Gastroesophageal sphincter (tissue), 4 donors: ENCODE measurements around the gene TEAD2. TPM values are rescaled to one million over a fixed set of nuclear protein-coding genes. Genes with fewer than 3 reads are reported as not detected.

Source experiments
- ATAC-seq: fragments of 150-250 bp; one replicate; pipeline ENCODE4 v1.9.1; 2016; ENCODE audit warnings: mild to moderate bottlenecking, moderate library complexity
- H3K27ac ChIP-seq, 4 donors: fragments of 200-600 bp; sonication (generic) in 3 of 4; 1 replicate in 3 of 4; 2 replicates in 1 of 4; pipeline ENCODE4 v1.5.1; 2016 to 2019
- H3K27me3 ChIP-seq: fragments of 200-600 bp; sonication (generic); one replicate; pipeline ENCODE4 v1.5.1; 2019
- H3K36me3 ChIP-seq, 2 donors: fragments of 200-600 bp; sonication (generic); one replicate each; pipeline ENCODE4 v1.5.1; 2019; ENCODE audit warnings: control low read depth in 1 of 2
- H3K4me1 ChIP-seq, 3 donors: fragments of 200-600 bp; sonication (generic); 1 replicate in 2 of 3; 2 replicates in 1 of 3; pipeline ENCODE4 v1.5.1; 2016 to 2019; ENCODE audit warnings: control low read depth in 2 of 3
- H3K4me3 ChIP-seq, 2 donors: fragments of 200-600 bp; sonication (generic); one replicate each; pipeline ENCODE4 v1.5.1; 2019; ENCODE audit warnings: mild to moderate bottlenecking in 1 of 2, moderate library complexity in 1 of 2
- H3K9me3 ChIP-seq, 3 donors: fragments of 200-600 bp; sonication (generic); one replicate each; pipeline ENCODE4 v1.5.1; 2017 to 2019; ENCODE audit warnings: control low read depth in 2 of 3
- EP300 ChIP-seq: sonication (generic); formaldehyde crosslinking; IDR thresholded peaks from one replicate; pipeline ENCODE4 v1.6.1; 2017; ENCODE audit warnings: antibody characterized with exemption, mild to moderate bottlenecking
- POLR2A ChIP-seq, 2 donors: fragments of 450-650 bp; IDR thresholded peaks; one replicate each; pipeline ENCODE4 v1.6.1; 2017; ENCODE audit warnings: antibody characterized with exemption in 2 of 2, mild to moderate bottlenecking in 2 of 2, moderate library complexity in 1 of 2
- POLR2AphosphoS5 ChIP-seq: sonication (generic); formaldehyde crosslinking; IDR thresholded peaks from one replicate; pipeline ENCODE4 v1.6.1; 2017; ENCODE audit warnings: antibody characterized with exemption
- WGBS, 2 donors: methylation state at CpG; one replicate each; pipeline ENCODE4 v1.1.5; 2018; ENCODE audit warnings: low coverage in 1 of 2; 5-methylcytosine and 5-hydroxymethylcytosine counted together
- total RNA-seq, 4 donors: library from RNA; depleted of rRNA; stranded (reverse); fragments of >200 nt; gene quantifications; one replicate each; pipeline ENCODE4 v1.1.0, GENCODE V29; 2016
- TF ChIP-seq, protein P1 (sequence below), 4 experiments: fragments of 200-600 bp in 2 of 4; fragments of 450-650 bp in 2 of 4; sonication (generic) in 1 of 4; IDR thresholded peaks; one replicate each; pipeline ENCODE4 v1.5.1; 2017 to 2019; ENCODE audit warnings: antibody characterized with exemption in 4 of 4, mild to moderate bottlenecking in 2 of 4, moderate library complexity in 2 of 4

TEAD2 gene
- total RNA-seq, 4 donors from 2014 or later: 47.5 to 73.1 (median 51.1) TPM

GRCh38 chr19:49364083-49364737 lies 2.0 kb upstream of the TEAD2 start:
- ATAC-seq: no peak
- Histone ChIP-seq H3K9me3 (peaks cover 0 to 12% (median 0%) of the 10 kb centered on the region in 3 donors), H3K36me3 (peaks cover 0 to 9% of the 10 kb centered on the region in 2 donors), H3K4me1 (peaks cover 0 to 45% (median 11%) of the 10 kb centered on the region in 3 donors), H3K27me3 (no peaks in the 10 kb centered on the region), H3K27ac (peak overlapping the region in 3 of 4 donors; percentile 93 to 99 (median 95)), H3K4me3 (peak overlapping the region in 1 of 2 donors; percentile 79)
- no peak for TF ChIP-seq POLR2AphosphoS5
- no peak for TF ChIP-seq EP300
- TF ChIP-seq POLR2A (IDR thresholded peaks at IDR 0.05): no peak
- TF ChIP-seq, protein P1, sequence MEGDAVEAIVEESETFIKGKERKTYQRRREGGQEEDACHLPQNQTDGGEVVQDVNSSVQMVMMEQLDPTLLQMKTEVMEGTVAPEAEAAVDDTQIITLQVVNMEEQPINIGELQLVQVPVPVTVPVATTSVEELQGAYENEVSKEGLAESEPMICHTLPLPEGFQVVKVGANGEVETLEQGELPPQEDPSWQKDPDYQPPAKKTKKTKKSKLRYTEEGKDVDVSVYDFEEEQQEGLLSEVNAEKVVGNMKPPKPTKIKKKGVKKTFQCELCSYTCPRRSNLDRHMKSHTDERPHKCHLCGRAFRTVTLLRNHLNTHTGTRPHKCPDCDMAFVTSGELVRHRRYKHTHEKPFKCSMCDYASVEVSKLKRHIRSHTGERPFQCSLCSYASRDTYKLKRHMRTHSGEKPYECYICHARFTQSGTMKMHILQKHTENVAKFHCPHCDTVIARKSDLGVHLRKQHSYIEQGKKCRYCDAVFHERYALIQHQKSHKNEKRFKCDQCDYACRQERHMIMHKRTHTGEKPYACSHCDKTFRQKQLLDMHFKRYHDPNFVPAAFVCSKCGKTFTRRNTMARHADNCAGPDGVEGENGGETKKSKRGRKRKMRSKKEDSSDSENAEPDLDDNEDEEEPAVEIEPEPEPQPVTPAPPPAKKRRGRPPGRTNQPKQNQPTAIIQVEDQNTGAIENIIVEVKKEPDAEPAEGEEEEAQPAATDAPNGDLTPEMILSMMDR (IDR thresholded peaks at IDR 0.05): no peak
- 61 to 78% methylated on average over 14 to 15 of the region's 27 CpGs for WGBS, 2 donors

- WGBS, 2 donors: 1 to 2% methylated on average over 13 to 21 of the region's 46 CpGs
- peak; percentile 91 for ATAC-seq
- peak within 1 kb of the TSS; percentile 83 to 99 (median 94) for H3K27ac ChIP-seq
- TF ChIP-seq POLR2AphosphoS5 (peak; percentile 76), EP300 (no peak), POLR2A (IDR thresholded peaks at IDR 0.05) (peak; percentile 27 to 44)
- TF ChIP-seq, protein P1 (IDR thresholded peaks at IDR 0.05): peak in 3 of 4 experiments; percentile 30 to 48 (median 42)
- H3K27me3 ChIP-seq: no peaks in the 10 kb centered on the region
- H3K36me3 ChIP-seq: peaks cover 0 to 17% of the 10 kb centered on the region in 2 donors
- H3K4me3 ChIP-seq: peak within 1 kb of the TSS; percentile 57 to 79
- H3K4me1 ChIP-seq: peaks cover 0 to 46% (median 11%) of the 10 kb centered on the region in 3 donors
- H3K9me3 ChIP-seq: peaks cover 0 to 6% (median 0%) of the 10 kb centered on the region in 3 donors
These were observed 1.3 kb upstream of the TEAD2 start, which contains the start of gene DKKL1 for GRCh38 chr19:49363268-49364082. DKKL1 (plus strand) TSS chr19:49363877; CDS start chr19:49363999, 122 bp downstream.

DNA sequence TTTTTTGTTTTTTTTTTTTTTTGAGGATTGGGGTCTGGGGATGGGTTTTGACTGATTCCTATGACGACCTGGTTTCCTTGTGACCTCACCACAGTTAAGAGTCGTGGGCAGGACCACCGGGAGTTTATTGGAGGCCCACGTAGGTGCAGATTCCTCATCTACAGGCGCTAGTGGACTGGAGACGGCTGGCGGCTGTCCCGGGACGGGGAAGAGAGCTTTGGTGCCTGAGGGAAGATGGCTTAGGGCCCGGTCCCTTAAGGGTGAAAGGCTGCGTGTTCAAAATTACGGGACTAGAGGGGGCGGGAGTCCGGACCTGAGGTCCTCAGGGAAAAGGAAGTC lies 682 bp upstream of the TEAD2 start:
- Histone ChIP-seq H3K9me3 (peaks cover 0 to under 1% (median 0%) of the 10 kb centered on the region in 3 donors), H3K36me3 (peaks cover 0 to 22% of the 10 kb centered on the region in 2 donors), H3K4me3 (peak overlapping the region; percentile 57 to 79), H3K27ac (peak overlapping the region; percentile 83 to 99 (median 94)), H3K4me1 (peaks cover 0 to 49% (median 11%) of the 10 kb centered on the region in 3 donors), H3K27me3 (no peaks in the 10 kb centered on the region)
- 0% methylated on average over 6 of the region's 14 CpGs; no CpG with 5 or more reads in 1 of the 2 donors for WGBS, 2 donors
- ATAC-seq: no peak
- TF ChIP-seq EP300 (no peak), POLR2A (IDR thresholded peaks at IDR 0.05) (no peak), POLR2AphosphoS5 (no peak)
- TF ChIP-seq, protein P1 (IDR thresholded peaks at IDR 0.05): no peak

GRCh38 chr19:49361438-49362047 lies 673 bp downstream of the TEAD2 start:
- TF ChIP-seq POLR2A (IDR thresholded peaks at IDR 0.05): peak in 1 of 2 donors; percentile 31
- TF ChIP-seq POLR2AphosphoS5: peak; percentile 76
- no peak for TF ChIP-seq EP300
- ATAC-seq: peak; percentile 40
- Histone ChIP-seq H3K36me3 (peaks cover 0 to 36% of the 10 kb centered on the region in 2 donors), H3K27ac (peak overlapping the region; percentile 83 to 99 (median 94)), H3K4me1 (peaks cover 0 to 63% (median 11%) of the 10 kb centered on the region in 3 donors), H3K9me3 (no peaks in the 10 kb centered on the region), H3K27me3 (no peaks in the 10 kb centered on the region), H3K4me3 (peak overlapping the region; percentile 57 to 79)
- WGBS, 2 donors: 3% methylated on average over 4 of the region's 27 CpGs; no CpG with 5 or more reads in 1 of the 2 donors
